Stomach smooth muscle (tissue), 2 donors: ENCODE results near the gene TRAPPC10.
"Not testable (repeated sequence)": the region's sequence is repeated elsewhere in the genome, so short reads cannot be mapped to it uniquely, and the experiment has no call there.

Experiments
- H3K27ac ChIP-seq: one replicate; pipeline ENCODE4 v1.7.0; 2013; ENCODE audit warnings: mild to moderate bottlenecking, low read length, inconsistent platforms
- H3K27me3 ChIP-seq, 2 donors: one replicate each; pipeline ENCODE4 v1.7.0; 2013; ENCODE audit warnings: low read length in 2 of 2; ENCODE audit not compliant: insufficient read depth in 2 of 2, control insufficient read depth in 1 of 2
- H3K36me3 ChIP-seq, 2 donors: one replicate each; pipeline ENCODE4 v1.7.0; 2013; ENCODE audit warnings: low read length in 2 of 2; ENCODE audit not compliant: control insufficient read depth in 2 of 2, insufficient read depth in 2 of 2
- H3K4me1 ChIP-seq: one replicate; pipeline ENCODE4 v1.7.0; 2013; ENCODE audit warnings: low read length; ENCODE audit not compliant: control insufficient read depth, insufficient read depth
- H3K4me3 ChIP-seq, 2 donors: one replicate each; pipeline ENCODE4 v1.7.0; 2013; ENCODE audit warnings: low read length in 2 of 2
- H3K9ac ChIP-seq, 2 donors: one replicate each; pipeline ENCODE4 v1.7.0; 2013; ENCODE audit warnings: low read length in 2 of 2, mild to moderate bottlenecking in 1 of 2
- H3K9me3 ChIP-seq, 2 donors: one replicate each; pipeline ENCODE4 v1.7.0; 2013; ENCODE audit warnings: low read length in 2 of 2; ENCODE audit not compliant: control insufficient read depth in 2 of 2
- donor health status: healthy.
- donor health status: Pancreatic carcinoma.

TRAPPC10 gene

GRCh38 chr21:44138039-44138438, 125.9 kb downstream of the TRAPPC10 start:
- H3K9me3 ChIP-seq, H3K27ac ChIP-seq, H3K4me3 ChIP-seq, H3K4me1 ChIP-seq, H3K9ac ChIP-seq, H3K36me3 ChIP-seq, H3K27me3 ChIP-seq: not testable (repeated sequence)

GRCh38 chr21:44139787-44140551, 127.9 kb downstream of the TRAPPC10 start:
- H3K4me1 ChIP-seq, H3K4me3 ChIP-seq, H3K27ac ChIP-seq, H3K27me3 ChIP-seq, H3K9ac ChIP-seq, H3K9me3 ChIP-seq, H3K36me3 ChIP-seq: not testable (repeated sequence)

DNA sequence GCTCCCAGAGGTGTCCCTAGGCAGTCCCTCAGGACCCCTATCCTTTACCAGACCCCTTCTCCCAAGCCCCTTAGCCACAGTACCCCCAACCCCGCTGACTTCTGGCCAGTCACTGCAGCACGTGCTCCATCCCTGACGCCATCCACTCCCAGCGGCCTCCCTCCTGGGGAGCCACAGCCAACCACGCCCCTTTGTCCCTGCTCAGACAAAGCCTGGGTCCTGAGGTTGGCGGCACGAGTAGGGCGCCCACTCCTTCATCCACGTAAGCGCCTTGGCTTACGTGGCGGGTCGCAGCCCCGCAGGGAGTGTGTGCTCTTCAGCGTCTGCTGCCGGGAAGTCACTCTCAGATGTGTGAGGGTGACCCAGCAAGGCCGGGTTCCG, 128.4 kb downstream of the TRAPPC10 start:
- not testable (repeated sequence) for H3K9me3 ChIP-seq, H3K27ac ChIP-seq, H3K4me3 ChIP-seq, H3K36me3 ChIP-seq, H3K9ac ChIP-seq, H3K27me3 ChIP-seq, H3K4me1 ChIP-seq

- not testable (repeated sequence) for H3K27me3 ChIP-seq, H3K9ac ChIP-seq, H3K9me3 ChIP-seq, H3K27ac ChIP-seq, H3K4me1 ChIP-seq, H3K4me3 ChIP-seq, H3K36me3 ChIP-seq
Measured at GRCh38 chr21:44142470-44142869, 130.4 kb downstream of the TRAPPC10 start.

DNA sequence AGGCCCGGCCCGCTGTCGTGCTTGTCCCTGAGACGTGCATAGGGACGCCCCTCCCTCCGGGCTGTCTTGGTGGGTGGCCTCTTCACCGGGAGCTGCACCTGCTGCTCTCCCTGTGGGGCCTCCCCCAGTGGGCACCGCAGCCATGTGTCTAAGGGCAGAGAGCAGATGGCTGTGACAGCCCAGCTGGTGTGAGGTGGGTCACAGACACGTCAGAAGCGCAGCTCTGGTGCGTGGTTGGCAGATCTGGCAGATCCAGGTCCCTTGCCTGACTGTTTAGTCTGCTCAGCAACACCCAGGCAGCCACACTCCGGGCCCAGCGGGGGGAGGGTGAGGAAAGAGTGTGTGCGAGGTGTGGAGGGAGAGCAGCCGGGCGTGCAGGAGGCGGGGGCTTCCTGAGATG, 131.3 kb downstream of the TRAPPC10 start:
- not testable (repeated sequence) for H3K4me3 ChIP-seq, H3K9ac ChIP-seq, H3K4me1 ChIP-seq, H3K27ac ChIP-seq, H3K36me3 ChIP-seq, H3K27me3 ChIP-seq, H3K9me3 ChIP-seq

- not testable (repeated sequence) for H3K27ac ChIP-seq, H3K4me1 ChIP-seq, H3K9ac ChIP-seq, H3K4me3 ChIP-seq, H3K27me3 ChIP-seq, H3K9me3 ChIP-seq, H3K36me3 ChIP-seq
Measured at GRCh38 chr21:44143996-44144395, 131.9 kb downstream of the TRAPPC10 start.

DNA sequence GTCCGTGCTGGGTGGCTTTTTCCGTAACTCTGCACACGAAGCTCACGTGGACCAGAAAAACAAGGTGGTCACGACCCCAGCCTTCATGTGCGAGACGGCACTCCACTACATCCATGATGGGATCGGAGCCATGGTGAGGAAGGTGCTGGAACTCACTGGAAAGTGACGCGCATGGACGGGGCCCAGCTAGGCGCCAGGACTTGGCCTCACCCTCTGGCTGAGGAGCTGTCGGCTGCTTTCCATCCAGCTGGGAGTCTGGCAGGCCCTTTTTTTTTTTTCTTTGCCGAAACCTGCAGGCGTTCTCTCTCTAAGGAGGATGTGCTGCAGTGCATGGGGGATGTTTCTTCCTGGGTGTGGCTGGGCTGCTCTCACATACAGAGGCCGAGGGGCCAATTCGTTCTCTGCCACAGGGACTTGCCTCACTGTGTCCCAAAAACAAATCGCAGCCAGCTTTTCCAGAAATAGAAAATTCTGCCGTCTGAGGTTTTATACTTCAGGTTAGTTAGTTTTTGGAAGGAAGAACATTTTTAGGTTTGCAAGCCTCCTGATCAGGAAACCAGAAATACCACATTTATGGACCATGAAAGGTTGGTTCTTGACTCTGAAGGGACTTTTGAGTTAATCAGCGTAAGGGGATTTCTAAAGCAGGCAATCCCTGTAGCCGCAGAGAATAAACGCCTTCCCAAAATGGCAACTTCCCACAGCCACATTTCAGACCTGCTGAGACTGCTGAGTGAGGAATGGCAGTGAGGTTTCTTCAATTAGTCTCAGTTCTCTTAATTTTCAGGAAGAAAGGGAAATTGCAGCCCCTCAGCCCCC, 132.9 kb downstream of the TRAPPC10 start:
- not testable (repeated sequence) for H3K27ac ChIP-seq, H3K36me3 ChIP-seq, H3K27me3 ChIP-seq, H3K9me3 ChIP-seq, H3K9ac ChIP-seq, H3K4me3 ChIP-seq, H3K4me1 ChIP-seq

- not testable (repeated sequence) for H3K9ac ChIP-seq, H3K36me3 ChIP-seq, H3K27me3 ChIP-seq, H3K27ac ChIP-seq, H3K4me1 ChIP-seq, H3K4me3 ChIP-seq, H3K9me3 ChIP-seq
Measured at GRCh38 chr21:44145616-44146015, 133.5 kb downstream of the TRAPPC10 start.

DNA sequence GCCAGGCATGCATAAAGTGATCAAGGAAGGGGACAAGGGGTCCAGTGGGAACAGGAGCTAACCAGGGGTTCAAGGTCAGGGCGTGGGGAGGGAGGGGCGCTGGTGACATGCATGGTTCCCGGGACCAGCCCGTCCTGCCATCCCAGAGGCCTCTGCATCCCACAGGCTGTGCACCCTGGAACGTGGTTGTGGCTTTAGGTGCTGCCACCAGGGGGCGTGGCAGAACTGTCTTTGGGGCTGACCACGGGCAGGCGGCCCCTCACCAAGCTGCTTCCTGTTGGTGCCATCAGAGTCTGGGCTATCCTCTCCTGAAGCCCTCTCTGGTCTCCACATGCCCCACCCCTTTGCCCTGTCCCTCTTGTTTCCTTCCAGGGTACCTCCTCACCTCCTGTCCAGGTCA, 135.0 kb downstream of the TRAPPC10 start:
- not testable (repeated sequence) for H3K4me1 ChIP-seq, H3K27ac ChIP-seq, H3K36me3 ChIP-seq, H3K4me3 ChIP-seq, H3K27me3 ChIP-seq, H3K9me3 ChIP-seq, H3K9ac ChIP-seq

DNA sequence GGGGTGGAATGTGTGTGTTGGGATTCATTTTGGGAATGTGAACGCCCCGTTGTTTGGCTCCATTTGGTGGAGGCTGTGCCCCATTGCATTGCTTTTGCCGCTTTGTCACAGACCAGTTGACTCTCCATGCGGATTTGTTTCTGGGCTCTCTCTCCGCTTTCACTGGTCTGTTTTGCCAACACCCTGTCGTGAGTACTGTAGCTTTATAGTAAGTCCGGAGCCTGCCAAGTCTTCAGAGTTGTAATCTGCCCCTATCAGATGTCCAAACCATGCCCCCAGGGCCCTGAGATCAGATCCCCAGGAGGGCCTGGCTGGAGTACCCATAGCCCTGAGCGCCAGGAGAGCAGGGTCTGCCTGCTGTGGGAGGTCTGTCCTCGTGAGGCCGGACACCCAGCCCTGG, 138.1 kb downstream of the TRAPPC10 start:
- H3K27ac ChIP-seq, H3K27me3 ChIP-seq, H3K4me3 ChIP-seq, H3K9me3 ChIP-seq, H3K4me1 ChIP-seq, H3K9ac ChIP-seq, H3K36me3 ChIP-seq: not testable (repeated sequence)

DNA sequence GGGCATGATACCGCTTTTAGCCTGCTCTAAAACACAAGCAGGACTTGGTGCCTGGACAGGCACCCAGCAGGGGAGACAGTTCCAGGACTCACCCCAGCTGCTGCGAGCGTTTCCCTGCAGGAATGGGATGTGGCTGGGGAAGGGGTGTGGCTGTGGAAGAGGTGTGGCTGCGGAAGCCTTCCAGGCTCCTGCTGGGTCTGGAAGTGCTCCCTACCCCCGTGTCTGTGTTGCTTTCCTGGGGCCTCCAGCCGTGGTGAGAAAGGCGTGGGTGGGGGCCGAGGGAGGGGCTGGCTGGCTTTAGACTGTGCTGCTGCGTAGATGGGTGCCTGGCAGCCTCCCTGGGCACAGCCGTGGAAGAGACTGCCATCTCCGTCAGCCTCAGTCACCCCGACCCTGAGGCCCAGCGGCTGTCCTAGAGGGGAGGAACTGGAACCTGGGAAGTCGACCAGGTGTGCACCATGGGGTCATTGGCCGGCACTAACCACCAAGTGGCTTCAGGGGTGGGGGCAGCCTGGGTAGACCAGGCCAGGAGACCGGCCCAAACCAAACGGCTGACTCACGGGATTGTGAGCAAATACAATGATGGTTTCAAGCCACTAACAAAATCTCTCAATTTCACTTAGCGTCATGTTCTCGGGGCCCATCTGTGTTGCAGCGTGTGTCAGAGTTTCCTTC, 141.2 kb downstream of the TRAPPC10 start:
- H3K9ac ChIP-seq, H3K36me3 ChIP-seq, H3K27ac ChIP-seq, H3K4me1 ChIP-seq, H3K4me3 ChIP-seq, H3K9me3 ChIP-seq, H3K27me3 ChIP-seq: not testable (repeated sequence)
